VCaP (cell line): Measurements from ENCODE around the gene DCPS.

Source experiments
- H3K27ac ChIP-seq: fragments of 450-650 bp; 2 replicates; pipeline ENCODE4 v1.5.1; 2017
- TF ChIP-seq, protein P1 (sequence below): fragments of 450-650 bp; conservative IDR thresholded peaks from 2 replicates; pipeline ENCODE4 v1.5.1; 2017; ENCODE audit warnings: mild to moderate bottlenecking, moderate library complexity

DCPS gene

DNA sequence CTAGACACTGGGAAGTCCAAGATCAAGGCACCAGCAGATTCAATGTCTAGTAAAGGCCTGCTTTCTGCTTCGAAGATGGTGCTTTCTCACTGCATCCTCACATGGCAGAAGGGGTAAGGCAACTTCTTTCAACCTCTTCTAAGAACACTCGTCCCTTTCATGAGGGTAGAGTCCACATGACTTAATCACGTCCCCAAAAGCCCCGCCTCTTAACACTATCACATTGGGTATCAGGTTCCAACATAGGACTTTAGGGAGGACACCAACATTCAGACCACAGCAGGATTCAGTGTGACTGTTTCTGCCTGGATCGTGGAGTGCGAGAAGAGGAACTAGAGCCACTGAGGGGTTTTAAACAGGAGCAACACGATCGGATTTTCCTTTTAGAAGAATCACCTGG is 24.7 kb upstream of the DCPS start:
- no peak overlapping the region for H3K27ac ChIP-seq
- TF ChIP-seq, protein P1, sequence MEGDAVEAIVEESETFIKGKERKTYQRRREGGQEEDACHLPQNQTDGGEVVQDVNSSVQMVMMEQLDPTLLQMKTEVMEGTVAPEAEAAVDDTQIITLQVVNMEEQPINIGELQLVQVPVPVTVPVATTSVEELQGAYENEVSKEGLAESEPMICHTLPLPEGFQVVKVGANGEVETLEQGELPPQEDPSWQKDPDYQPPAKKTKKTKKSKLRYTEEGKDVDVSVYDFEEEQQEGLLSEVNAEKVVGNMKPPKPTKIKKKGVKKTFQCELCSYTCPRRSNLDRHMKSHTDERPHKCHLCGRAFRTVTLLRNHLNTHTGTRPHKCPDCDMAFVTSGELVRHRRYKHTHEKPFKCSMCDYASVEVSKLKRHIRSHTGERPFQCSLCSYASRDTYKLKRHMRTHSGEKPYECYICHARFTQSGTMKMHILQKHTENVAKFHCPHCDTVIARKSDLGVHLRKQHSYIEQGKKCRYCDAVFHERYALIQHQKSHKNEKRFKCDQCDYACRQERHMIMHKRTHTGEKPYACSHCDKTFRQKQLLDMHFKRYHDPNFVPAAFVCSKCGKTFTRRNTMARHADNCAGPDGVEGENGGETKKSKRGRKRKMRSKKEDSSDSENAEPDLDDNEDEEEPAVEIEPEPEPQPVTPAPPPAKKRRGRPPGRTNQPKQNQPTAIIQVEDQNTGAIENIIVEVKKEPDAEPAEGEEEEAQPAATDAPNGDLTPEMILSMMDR, result no peak

DNA sequence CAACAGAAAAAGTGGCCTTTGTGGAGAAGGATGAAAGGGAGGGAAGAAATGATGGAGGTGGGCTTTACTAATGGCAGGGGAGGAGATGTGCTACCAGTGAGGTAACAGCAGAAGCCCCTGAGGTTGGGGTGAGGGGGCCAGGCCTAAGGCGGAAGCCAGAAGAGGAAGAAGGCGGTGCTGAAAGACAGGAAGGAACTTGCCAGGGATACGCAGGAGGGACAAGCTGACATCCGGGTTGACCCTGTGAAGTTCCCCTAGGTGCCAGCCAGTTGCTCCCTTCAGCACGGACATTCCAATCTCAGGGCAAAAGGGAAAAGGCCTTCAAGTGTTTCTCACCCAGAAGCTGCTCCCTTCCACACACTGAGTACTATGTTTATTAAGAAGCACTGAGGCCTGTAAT is 23.3 kb upstream of the DCPS start:
- H3K27ac ChIP-seq, result no peak overlapping the region
- TF ChIP-seq, protein P1, result no peak

DNA sequence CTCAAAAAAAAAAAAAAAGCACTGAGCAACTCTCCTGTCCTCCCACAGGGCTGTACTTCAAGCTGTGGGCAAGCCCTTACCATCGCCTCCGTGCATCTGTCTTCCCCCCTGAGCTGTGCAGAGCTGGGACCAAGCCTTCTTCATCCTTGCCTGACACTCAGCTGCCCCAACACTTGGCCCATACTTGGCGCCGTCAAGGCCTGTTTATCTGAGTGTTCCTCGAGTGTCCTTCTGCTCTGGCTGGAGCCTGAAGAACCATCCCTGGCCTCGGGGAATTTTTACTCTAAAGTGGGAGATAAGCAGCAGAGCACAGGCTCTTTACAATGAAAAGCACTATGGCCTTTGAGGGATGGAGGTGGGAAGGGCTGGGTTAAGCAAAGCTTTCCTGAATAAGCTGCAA is 22.6 kb upstream of the DCPS start:
- H3K27ac ChIP-seq, result peak overlapping the region; percentile 98
- TF ChIP-seq, protein P1, result no peak

DNA sequence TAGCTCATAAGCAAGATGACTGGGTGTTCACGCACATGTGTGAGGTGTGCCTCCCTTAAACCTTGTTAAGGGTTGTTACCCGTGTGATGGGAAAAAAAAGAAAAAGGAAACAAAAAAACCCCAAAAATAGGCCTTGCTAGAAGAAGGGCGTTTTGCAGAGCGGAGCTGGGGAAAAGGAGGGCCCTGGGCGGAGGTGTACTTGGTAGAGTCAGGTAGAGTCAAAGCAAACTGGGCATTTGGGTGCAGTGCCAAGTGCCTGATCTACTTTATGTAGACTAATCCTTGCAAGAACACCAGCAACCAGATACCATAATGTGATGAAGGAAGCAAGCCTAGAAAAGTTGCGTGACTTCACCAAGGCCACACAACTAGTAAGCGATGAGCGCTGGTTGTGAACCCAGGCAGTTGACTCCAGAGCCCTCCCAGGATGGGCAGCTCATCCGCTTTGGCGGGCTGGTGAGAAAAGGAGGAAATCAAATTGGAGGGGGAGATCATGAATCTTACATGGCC is 22.1 kb upstream of the DCPS start:
- H3K27ac ChIP-seq, result peak overlapping the region; percentile 98

DNA sequence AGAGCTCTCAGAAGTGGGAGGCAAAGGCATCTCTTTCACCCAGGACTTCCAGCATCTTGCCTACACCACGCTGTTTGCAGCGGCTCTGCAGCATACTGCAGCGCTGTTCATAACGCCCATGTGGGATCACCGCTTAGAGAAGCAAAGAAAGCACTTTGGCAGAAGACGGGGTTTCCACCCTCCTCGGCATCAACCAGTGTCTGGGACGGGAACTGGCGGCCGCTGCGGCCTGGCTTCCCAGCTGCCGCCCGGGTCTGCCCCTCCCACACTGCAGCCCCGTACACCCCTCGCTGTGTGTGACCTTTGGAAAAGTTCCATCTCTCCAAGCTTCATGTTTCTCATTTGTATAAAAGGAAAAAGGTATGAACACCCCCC is 21.5 kb upstream of the DCPS start:
- TF ChIP-seq, protein P1, result no peak
- H3K27ac ChIP-seq, result peak overlapping the region; percentile 98

More for the DNA sequence above, 22.1 kb upstream of the DCPS start:
- TF ChIP-seq, protein P1, result no peak

DNA sequence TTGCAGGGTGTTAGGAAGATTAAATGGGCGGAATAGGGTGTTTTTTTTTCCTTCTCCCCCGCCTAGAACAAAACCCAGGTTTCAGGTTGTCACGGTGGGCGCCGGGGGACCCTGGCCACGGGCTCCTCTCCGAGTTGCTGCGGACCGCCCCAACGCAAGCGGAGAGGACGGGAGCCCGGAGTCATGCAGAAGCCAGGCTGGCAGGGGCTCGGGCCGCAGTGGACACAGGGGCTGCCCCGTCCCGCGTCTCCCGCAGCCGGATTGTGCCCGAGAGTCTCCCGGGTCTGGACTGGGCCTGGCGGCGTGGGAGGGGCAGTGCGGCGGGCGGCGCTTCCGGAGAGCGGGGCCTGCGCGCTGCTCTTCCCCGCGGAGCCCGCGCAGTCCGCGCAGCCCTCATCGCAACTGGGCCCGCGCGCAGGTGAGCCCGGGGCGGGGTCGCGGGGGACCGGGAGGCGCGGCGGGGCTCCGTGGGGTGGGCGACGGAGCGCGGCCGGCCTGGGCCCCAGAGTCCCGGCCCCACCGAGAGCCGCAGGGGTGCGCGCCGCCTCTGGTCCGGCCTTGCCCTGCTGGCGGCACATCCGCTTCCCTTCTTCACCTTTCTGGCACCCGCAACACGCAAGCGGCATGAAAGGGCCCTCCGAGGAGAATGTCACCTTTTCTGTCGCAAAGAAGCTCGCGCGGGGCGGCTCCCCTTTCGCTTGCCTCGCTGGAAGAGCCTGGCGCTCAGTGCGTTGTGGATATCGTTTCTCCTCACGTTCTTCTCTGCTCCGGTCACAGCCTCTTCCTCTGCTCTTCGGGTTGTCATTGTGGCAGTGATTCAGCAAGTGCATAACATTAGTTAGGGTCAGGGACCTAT is 20.9 kb upstream of the DCPS start, which contains the start of gene TIRAP:
Gene TIRAP (plus strand): TSS at position 358 of the 856 bp plus-strand sequence. CDS start 7,802 bp downstream, outside the sequence.
- H3K27ac ChIP-seq, result peak within 1 kb of the TSS; percentile 98
- TF ChIP-seq, protein P1, result no peak

DNA sequence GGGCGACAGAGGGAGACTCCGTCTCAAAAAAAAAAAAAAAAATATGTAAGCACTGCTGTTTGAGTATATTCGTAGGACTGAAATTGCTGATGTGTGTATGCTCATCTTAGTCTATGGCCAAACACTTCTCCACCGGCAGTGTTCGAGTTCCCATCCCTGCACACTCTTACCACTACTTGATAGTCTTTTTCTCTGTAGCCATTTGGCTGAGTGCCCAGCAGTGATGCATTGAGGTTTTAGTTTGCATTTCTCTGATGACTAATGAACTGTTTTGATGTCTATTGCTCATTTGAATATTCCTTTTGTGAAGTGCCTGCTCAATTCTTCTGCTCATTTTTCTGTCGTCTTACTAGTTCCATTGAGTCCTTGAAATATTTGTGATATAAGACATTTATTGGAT is 19.0 kb upstream of the DCPS start:
- H3K27ac ChIP-seq, result no peak overlapping the region
- TF ChIP-seq, protein P1, result no peak
